PC-3 (cell line): ENCODE data around the gene ATP5MG.

Source experiments
- EZH2 ChIP-seq: fragments of 300-600 bp; sonication (generic); IDR thresholded peaks from one replicate; pipeline ENCODE4 v1.6.1; 2017; ENCODE audit warnings: antibody characterized with exemption, mild to moderate bottlenecking, low read length; ENCODE audit not compliant: unreplicated experiment
- TF ChIP-seq, protein P1 (sequence below): fragments of 300-600 bp; sonication (generic); conservative IDR thresholded peaks from 2 replicates; pipeline ENCODE4 v1.5.1; 2017; ENCODE audit warnings: antibody characterized with exemption, low read depth, mild to moderate bottlenecking, low read length

GRCh38 chr11:118418766-118419165 is 17.4 kb downstream of the ATP5MG start:
- TF ChIP-seq, protein P1, sequence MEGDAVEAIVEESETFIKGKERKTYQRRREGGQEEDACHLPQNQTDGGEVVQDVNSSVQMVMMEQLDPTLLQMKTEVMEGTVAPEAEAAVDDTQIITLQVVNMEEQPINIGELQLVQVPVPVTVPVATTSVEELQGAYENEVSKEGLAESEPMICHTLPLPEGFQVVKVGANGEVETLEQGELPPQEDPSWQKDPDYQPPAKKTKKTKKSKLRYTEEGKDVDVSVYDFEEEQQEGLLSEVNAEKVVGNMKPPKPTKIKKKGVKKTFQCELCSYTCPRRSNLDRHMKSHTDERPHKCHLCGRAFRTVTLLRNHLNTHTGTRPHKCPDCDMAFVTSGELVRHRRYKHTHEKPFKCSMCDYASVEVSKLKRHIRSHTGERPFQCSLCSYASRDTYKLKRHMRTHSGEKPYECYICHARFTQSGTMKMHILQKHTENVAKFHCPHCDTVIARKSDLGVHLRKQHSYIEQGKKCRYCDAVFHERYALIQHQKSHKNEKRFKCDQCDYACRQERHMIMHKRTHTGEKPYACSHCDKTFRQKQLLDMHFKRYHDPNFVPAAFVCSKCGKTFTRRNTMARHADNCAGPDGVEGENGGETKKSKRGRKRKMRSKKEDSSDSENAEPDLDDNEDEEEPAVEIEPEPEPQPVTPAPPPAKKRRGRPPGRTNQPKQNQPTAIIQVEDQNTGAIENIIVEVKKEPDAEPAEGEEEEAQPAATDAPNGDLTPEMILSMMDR = no peak
- no peak for TF ChIP-seq EZH2
